H1 (cell line): ENCODE measurements around the gene TMEM38A. TPM values are rescaled to one million over a fixed set of nuclear protein-coding genes. Genes with fewer than 3 reads are reported as not detected.
A peak's percentile ranks its signal among the peaks of the same experiment; 100 is the strongest.

Experiments
- CTCF ChIA-PET: fragments of 300-600 bp; sonication (Branson Sonifier 250); formaldehyde crosslinking; loops from one replicate; lab custom pipeline; 2021; ENCODE audit not compliant: partially characterized antibody; lab: Charles Lee
- POLR2A ChIA-PET: fragments of 300-600 bp; sonication (Branson Sonifier 250); formaldehyde crosslinking; loops from one replicate; lab custom pipeline; 2021; ENCODE audit warnings: inconsistent platforms; ENCODE audit not compliant: partially characterized antibody; lab: Charles Lee
- DNase-seq, 2 experiments: peaks; one replicate each; pipeline versions ENCODE4 v3.0.0 to v3.0.0-alpha.2; 2010 to 2022; ENCODE audit warnings: low spot score in 2 of 2, low read depth in 1 of 2, mixed read lengths in 1 of 2
- FAIRE-seq: peaks from 2 replicates; lab custom pipeline; 2011; peaks lifted over from hg19 to GRCh38; lab: Jason Lieb, UNC
- H2AFZ ChIP-seq: 2 replicates; pipeline ENCODE4 v1.8.1; 2012; ENCODE audit warnings: low read length, inconsistent platforms
- H2AK5ac ChIP-seq: 2 replicates; pipeline ENCODE4 v1.6.1; 2013; ENCODE audit warnings: low read depth, low read length
- H2BK120ac ChIP-seq: replicated peaks from 2 replicates; pipeline ENCODE3; 2013; ENCODE audit warnings: low read depth, low read length, inconsistent platforms
- H2BK12ac ChIP-seq: 2 replicates; pipeline ENCODE4 v1.6.1; 2013; ENCODE audit warnings: low read depth, low read length
- H2BK15ac ChIP-seq: 2 replicates; pipeline ENCODE4 v1.6.1; 2013; ENCODE audit warnings: low read length
- H2BK20ac ChIP-seq: 2 replicates; pipeline ENCODE4 v1.6.1; 2013; ENCODE audit warnings: low read length
- H2BK5ac ChIP-seq: 2 replicates; pipeline ENCODE4 v1.6.1; 2013; ENCODE audit warnings: low read depth, low read length
- H3K14ac ChIP-seq: 2 replicates; pipeline ENCODE4 v1.6.1; 2013; ENCODE audit warnings: inconsistent platforms; ENCODE audit not compliant: insufficient read length
- H3K18ac ChIP-seq: 2 replicates; pipeline ENCODE4 v1.6.1; 2013; ENCODE audit warnings: low read length; ENCODE audit errors: extremely low read depth
- H3K23ac ChIP-seq: 2 replicates; pipeline ENCODE4 v1.6.1; 2013; ENCODE audit warnings: inconsistent platforms; ENCODE audit not compliant: insufficient read length
- H3K23me2 ChIP-seq: 2 replicates; pipeline ENCODE4 v1.6.1; 2013; ENCODE audit warnings: low read depth, low read length
- H3K27ac ChIP-seq: 2 replicates; pipeline ENCODE4 v1.6.1; 2011; ENCODE audit warnings: low read depth, low read length, inconsistent platforms
- H3K27me3 ChIP-seq, 4 experiments: replicated peaks in 1 of 4; 1 replicate in 1 of 4; 2 replicates in 3 of 4; pipeline versions ENCODE4 v1.6.1 to v1.8.1; 2011 to 2013; ENCODE audit warnings: low read length in 3 of 4, mild to moderate bottlenecking in 3 of 4, inconsistent platforms in 2 of 4, mixed read lengths in 2 of 4, moderate library complexity in 1 of 4; ENCODE audit not compliant: control insufficient read depth in 3 of 4, insufficient read depth in 3 of 4; ENCODE audit errors: extremely low read depth in 1 of 4
- H3K36me3 ChIP-seq, 4 experiments: 2 replicates each; pipeline versions ENCODE4 v1.6.1 to v1.8.1; 2011 to 2013; ENCODE audit warnings: mild to moderate bottlenecking in 4 of 4, low read length in 3 of 4, moderate library complexity in 2 of 4, control low read depth in 1 of 4, inconsistent platforms in 1 of 4; ENCODE audit not compliant: insufficient read depth in 4 of 4, control insufficient read depth in 2 of 4
- H3K4ac ChIP-seq: replicated peaks from 2 replicates; pipeline ENCODE3; 2013; ENCODE audit warnings: low read length, low read depth, mixed read lengths, inconsistent platforms; ENCODE audit not compliant: insufficient read length
- H3K4me1 ChIP-seq, 4 experiments: replicated peaks in 1 of 4; 1 replicate in 1 of 4; 2 replicates in 3 of 4; pipeline versions ENCODE4 v1.6.1 to v1.8.1; 2011 to 2013; ENCODE audit warnings: low read length in 3 of 4, inconsistent platforms in 2 of 4, mixed read lengths in 1 of 4; ENCODE audit not compliant: insufficient read depth in 4 of 4, control insufficient read depth in 3 of 4
- H3K4me2 ChIP-seq, 2 experiments: 2 replicates each; pipeline versions ENCODE4 v1.6.1 to v1.8.1; 2011 to 2013; ENCODE audit warnings: low read depth in 2 of 2, low read length in 2 of 2, control low read depth in 1 of 2, inconsistent platforms in 1 of 2, mild to moderate bottlenecking in 1 of 2; ENCODE audit not compliant: insufficient read depth in 1 of 2
- H3K4me3 ChIP-seq, 4 experiments: fragments of 200-600, 300-600 bp in 1 of 4; sonication (generic), shearing (Covaris generic), sonication (Bioruptor Twin) in 1 of 4; 2 replicates each; pipeline versions ENCODE4 v1.5.1 to v1.8.1; 2011 to 2016; ENCODE audit warnings: low read length in 4 of 4, low read depth in 3 of 4, control low read depth in 2 of 4, inconsistent platforms in 2 of 4, mild to moderate bottlenecking in 2 of 4, mixed read lengths in 1 of 4, moderate library complexity in 1 of 4; ENCODE audit not compliant: insufficient read depth in 2 of 4; ENCODE audit errors: extremely low read depth in 1 of 4
- H3K56ac ChIP-seq: replicated peaks from 2 replicates; pipeline ENCODE3; 2013; ENCODE audit warnings: low read depth, mild to moderate bottlenecking, mixed read lengths, low read length, inconsistent platforms; ENCODE audit not compliant: insufficient read length
- H3K79me1 ChIP-seq: 2 replicates; pipeline ENCODE4 v1.6.1; 2013; ENCODE audit warnings: low read depth, low read length, control low read depth
- H3K79me2 ChIP-seq, 2 experiments: 2 replicates each; pipeline versions ENCODE4 v1.6.1 to v1.8.1; 2012 to 2013; ENCODE audit warnings: low read length in 2 of 2, mild to moderate bottlenecking in 2 of 2, inconsistent platforms in 1 of 2; ENCODE audit not compliant: insufficient read depth in 2 of 2, control insufficient read depth in 1 of 2
- H3K9ac ChIP-seq, 4 experiments: replicated peaks in 1 of 4; 1 replicate in 1 of 4; 2 replicates in 3 of 4; pipeline versions ENCODE4 v1.6.1 to v1.8.1; 2011 to 2013; ENCODE audit warnings: low read depth in 3 of 4, low read length in 3 of 4, control low read depth in 2 of 4, mild to moderate bottlenecking in 2 of 4, moderate library complexity in 2 of 4, inconsistent platforms in 1 of 4; ENCODE audit errors: extremely low read depth in 1 of 4
- H3K9me3 ChIP-seq, 2 experiments: 2 replicates each; pipeline versions ENCODE4 v1.6.1 to v1.8.1; 2012 to 2013; ENCODE audit warnings: mild to moderate bottlenecking in 2 of 2, moderate library complexity in 2 of 2, control low read depth in 1 of 2, inconsistent platforms in 1 of 2, low read depth in 1 of 2, low read length in 1 of 2, mixed read lengths in 1 of 2; ENCODE audit not compliant: insufficient read depth in 2 of 2
- H4K20me1 ChIP-seq, 2 experiments: replicated peaks in 1 of 2; 2 replicates each; pipeline versions ENCODE3 to v1.8.1; 2011 to 2013; ENCODE audit warnings: inconsistent platforms in 2 of 2, low read length in 2 of 2, mild to moderate bottlenecking in 1 of 2; ENCODE audit not compliant: insufficient read depth in 2 of 2, control insufficient read depth in 1 of 2
- H4K5ac ChIP-seq: 2 replicates; pipeline ENCODE4 v1.6.1; 2013; ENCODE audit warnings: low read length, low read depth, mixed read lengths, inconsistent platforms; ENCODE audit not compliant: insufficient read length
- H4K8ac ChIP-seq: 2 replicates; pipeline ENCODE4 v1.8.0; 2013; ENCODE audit warnings: mild to moderate bottlenecking, moderate library complexity, low read length, inconsistent platforms; ENCODE audit not compliant: insufficient read depth; ENCODE audit errors: extremely low read depth
- H4K91ac ChIP-seq: replicated peaks from 2 replicates; pipeline ENCODE3; 2013; ENCODE audit warnings: low read length, mixed read lengths, inconsistent platforms; ENCODE audit not compliant: insufficient read length
- ZNF274 ChIP-seq: IDR thresholded peaks from 2 replicates; pipeline ENCODE4 v1.7.0; 2012; ENCODE audit warnings: low read length, borderline replicate concordance; ENCODE audit errors: extremely low read depth
- WGBS, 2 experiments: shearing (Covaris generic) in 1 of 2; methylation state at CpG; one replicate each; pipeline versions ENCODE4 v1.1.6 to v1.1.7; 2013 to 2015; ENCODE audit warnings: low lambda C conversion rate in 2 of 2, mixed read lengths in 2 of 2, inconsistent platforms in 1 of 2, low coverage in 1 of 2, missing lambda C conversion rate in 1 of 2; ENCODE audit not compliant: insufficient replicate concordance in 2 of 2, insufficient coverage in 1 of 2, insufficient read length in 1 of 2; ENCODE audit errors: extremely low coverage in 1 of 2, missing lambda C conversion rate in 1 of 2; 5-methylcytosine and 5-hydroxymethylcytosine counted together
- polyA plus RNA-seq, 7 experiments: library from polyadenylated mRNA; depleted of rRNA in 3 of 7; stranded (reverse) in 5 of 7; unstranded in 2 of 7; fragments of >200 nt in 5 of 7; fragments of 200-250 nt in 2 of 7; gene quantifications; 1 replicate in 5 of 7; 2 replicates in 1 of 7; 4 replicates in 1 of 7; pipeline versions ENCODE4 v1.2.1 to v1.2.3, GENCODE V29; 2011 to 2013; ENCODE audit warnings: missing spikeins in 2 of 7, mixed read lengths in 2 of 7
- total RNA-seq: library from RNA; stranded (reverse); fragmentation: NEBNext Ultra II Directional; extraction: Animal tissue kit (Norgen Biotek cat#: 25700); gene quantifications from 2 replicates; pipeline ENCODE4 v1.2.1, GENCODE V29; 2021

TMEM38A gene
- total and polyA plus RNA-seq, 2 of the 8 experiments (the other 6 are each of a cell fraction or from before 2014, with no cell fraction given) = 8.9 to 9.2 TPM

DNA sequence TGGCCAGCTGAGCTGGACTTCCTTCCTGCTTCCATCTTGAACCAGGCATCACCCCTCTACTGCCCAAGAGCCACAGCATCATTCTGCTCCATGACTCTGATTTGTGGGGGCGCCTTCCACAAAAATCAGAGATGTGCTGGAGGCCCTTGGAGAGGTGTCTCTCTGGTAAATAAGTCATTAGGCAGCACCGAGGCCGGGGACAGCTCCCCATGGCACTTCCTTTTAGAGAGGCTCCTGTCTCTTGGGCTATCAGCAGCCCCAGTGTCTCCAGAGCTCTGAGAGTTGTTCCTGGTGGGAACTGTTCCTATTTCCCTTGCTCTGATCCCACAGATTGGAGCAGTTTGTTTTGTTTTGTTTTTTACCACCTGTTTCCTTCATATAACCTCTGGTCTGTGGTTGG is 78.6 kb downstream of the TMEM38A start:
- no peaks in the 10 kb centered on the region for H3K79me2 ChIP-seq
- no peak overlapping the region for H2AFZ ChIP-seq
- ChIA-PET POLR2A (no interaction called here), CTCF (interaction anchor here (0.6 to 1.4 kb wide), 3 partner anchors 9 to 19 kb away, joined by 3 to 4 read pairs (median 3); no protein-coding TSS in a partner anchor)
- 0 out of 4 replicates have a peak, but pooled peaks cover 0 to 3% of the 10 kb centered on the region in 2 experiments for H3K9me3 ChIP-seq
- FAIRE-seq (no peak), DNase-seq (no peak)
- no peaks in the 10 kb centered on the region for H3K27me3 ChIP-seq
- no peaks in the 10 kb centered on the region for H3K4me1 ChIP-seq
- no peaks in the 10 kb centered on the region for H3K36me3 ChIP-seq
- H4K8ac ChIP-seq = 0 out of 2 replicates have a peak overlapping the region, but pooled peaks have one; percentile 35
- H3K4ac ChIP-seq = no peak overlapping the region
- H2BK20ac ChIP-seq = no peak overlapping the region
- WGBS, 2 experiments = 65% methylated on average over 3 of the region's 3 CpGs; no CpG with 5 or more reads in 1 of the 2 experiments
- H3K23me2 ChIP-seq = no peaks in the 10 kb centered on the region
- H3K14ac ChIP-seq = no peak overlapping the region
- H3K18ac ChIP-seq = no peak overlapping the region
- no peak overlapping the region for H4K91ac ChIP-seq
- no peak overlapping the region for H3K4me3 ChIP-seq
- H2BK12ac ChIP-seq = no peak overlapping the region
- H3K23ac ChIP-seq = no peak overlapping the region
- no peak overlapping the region for H2BK120ac ChIP-seq
- H3K9ac ChIP-seq = no peak overlapping the region
- H2AK5ac ChIP-seq = no peak overlapping the region
- H2BK5ac ChIP-seq = no peak overlapping the region
- no peak overlapping the region for H4K5ac ChIP-seq
- H3K79me1 ChIP-seq = no peaks in the 10 kb centered on the region
- H2BK15ac ChIP-seq = no peak overlapping the region
- H3K56ac ChIP-seq = no peak overlapping the region
- no peak overlapping the region for H3K27ac ChIP-seq
- H4K20me1 ChIP-seq = peaks cover 0 to 2% of the 10 kb centered on the region in 2 experiments
- no peak overlapping the region for H3K4me2 ChIP-seq
- no peak for TF ChIP-seq ZNF274
